ENCODE measurements around the gene PHTF1. TPM values are rescaled to one million over a fixed set of nuclear protein-coding genes. Genes with fewer than 3 reads are reported as not detected.

Gene PHTF1
- total RNA-seq, 1 donor from 2014 or later, result 107 TPM

- no peak overlapping the region for H3K4me3 Mint-ChIP-seq (ENCODE audit: unreplicated experiment)
- peaks cover 4% of the 10 kb centered on the region for H3K4me1 Mint-ChIP-seq (ENCODE audit: low read depth, unreplicated experiment)
- H3K27ac Mint-ChIP-seq (ENCODE audit: unreplicated experiment), result no peak overlapping the region
- TF ChIP-seq CTCF (IDR thresholded peaks at IDR 0.05; ENCODE audit: partially characterized antibody, unreplicated experiment), result no peak
- no peaks in the 10 kb centered on the region for H3K9me3 Mint-ChIP-seq (ENCODE audit: unreplicated experiment)
- H3K27me3 Mint-ChIP-seq (ENCODE audit: unreplicated experiment), result no peaks in the 10 kb centered on the region
- H3K36me3 Mint-ChIP-seq (ENCODE audit: unreplicated experiment), result no peaks in the 10 kb centered on the region
- no peak for DNase-seq
Measured at GRCh38 chr1:113780374-113781146, 21.3 kb upstream of the PHTF1 start.

- Mint-ChIP-seq H3K4me3 (ENCODE audit: unreplicated experiment) (no peak overlapping the region), H3K27me3 (ENCODE audit: unreplicated experiment) (no peaks in the 10 kb centered on the region), H3K4me1 (ENCODE audit: low read depth, unreplicated experiment) (peaks cover 3% of the 10 kb centered on the region), H3K27ac (ENCODE audit: unreplicated experiment) (no peak overlapping the region), H3K36me3 (ENCODE audit: unreplicated experiment) (no peaks in the 10 kb centered on the region), H3K9me3 (ENCODE audit: unreplicated experiment) (no peaks in the 10 kb centered on the region)
- TF ChIP-seq CTCF (IDR thresholded peaks at IDR 0.05; ENCODE audit: partially characterized antibody, unreplicated experiment), result no peak
- no peak for DNase-seq
Measured at GRCh38 chr1:113779542-113779941, 20.3 kb upstream of the PHTF1 start.

- DNase-seq, result no peak
- Mint-ChIP-seq H3K27ac (ENCODE audit: unreplicated experiment) (no peak overlapping the region), H3K27me3 (ENCODE audit: unreplicated experiment) (no peaks in the 10 kb centered on the region), H3K36me3 (ENCODE audit: unreplicated experiment) (no peaks in the 10 kb centered on the region), H3K9me3 (ENCODE audit: unreplicated experiment) (no peaks in the 10 kb centered on the region), H3K4me3 (ENCODE audit: unreplicated experiment) (no peak overlapping the region), H3K4me1 (ENCODE audit: low read depth, unreplicated experiment) (peaks cover 2% of the 10 kb centered on the region)
- TF ChIP-seq CTCF (IDR thresholded peaks at IDR 0.05; ENCODE audit: partially characterized antibody, unreplicated experiment), result no peak
Measured at GRCh38 chr1:113777561-113777960, 18.3 kb upstream of the PHTF1 start.

- peak overlapping the region; percentile 61 for H3K4me3 Mint-ChIP-seq (ENCODE audit: unreplicated experiment)
- H3K27me3 Mint-ChIP-seq (ENCODE audit: unreplicated experiment), result peaks cover 2% of the 10 kb centered on the region
- H3K36me3 Mint-ChIP-seq (ENCODE audit: unreplicated experiment), result no peaks in the 10 kb centered on the region
- no peak for DNase-seq
- peak overlapping the region; percentile 93 for H3K27ac Mint-ChIP-seq (ENCODE audit: unreplicated experiment)
- peaks cover 59% of the 10 kb centered on the region for H3K4me1 Mint-ChIP-seq (ENCODE audit: low read depth, unreplicated experiment)
- H3K9me3 Mint-ChIP-seq (ENCODE audit: unreplicated experiment), result peaks cover 4% of the 10 kb centered on the region
- no peak for TF ChIP-seq CTCF (IDR thresholded peaks at IDR 0.05; ENCODE audit: partially characterized antibody, unreplicated experiment)
Measured at GRCh38 chr1:113770031-113770430, 10.7 kb upstream of the PHTF1 start.

GRCh38 chr1:113769601-113769970 lies 10.3 kb upstream of the PHTF1 start:
- Mint-ChIP-seq H3K9me3 (ENCODE audit: unreplicated experiment) (peaks cover 4% of the 10 kb centered on the region), H3K36me3 (ENCODE audit: unreplicated experiment) (no peaks in the 10 kb centered on the region)

More at GRCh38 chr1:113769601-113769970, 10.3 kb upstream of the PHTF1 start:
- Mint-ChIP-seq H3K27ac (ENCODE audit: unreplicated experiment) (peak overlapping the region; percentile 93), H3K4me1 (ENCODE audit: low read depth, unreplicated experiment) (peaks cover 63% of the 10 kb centered on the region), H3K27me3 (ENCODE audit: unreplicated experiment) (peaks cover 2% of the 10 kb centered on the region), H3K4me3 (ENCODE audit: unreplicated experiment) (peak overlapping the region; percentile 61)
- no peak for DNase-seq
- no peak for TF ChIP-seq CTCF (IDR thresholded peaks at IDR 0.05; ENCODE audit: partially characterized antibody, unreplicated experiment)

Measured in glutamatergic neuron (in vitro differentiated cells).